DOHH2 (cell line): Measurements from ENCODE around the gene EFHD2.
"Not testable (repeated sequence)": the region's sequence is repeated elsewhere in the genome, so short reads cannot be mapped to it uniquely, and the experiment has no call there.

ENCODE experiments used
- CTCF ChIP-seq: fragments of 200-600 bp; sonication (generic); IDR thresholded peaks from one replicate; pipeline ENCODE4 v1.5.1; 2014; ENCODE audit warnings: antibody characterized with exemption, mild to moderate bottlenecking, low read depth, low read length; ENCODE audit not compliant: poor library complexity, severe bottlenecking
- EZH2phosphoT487 ChIP-seq: fragments of 200-600 bp; sonication (generic); IDR thresholded peaks from 2 replicates; pipeline ENCODE4 v1.6.1; 2017; ENCODE audit warnings: borderline replicate concordance, mild to moderate bottlenecking, antibody characterized with exemption, low read length, moderate library complexity, mixed read lengths

- not testable (repeated sequence) for TF ChIP-seq CTCF, EZH2phosphoT487
These were observed 60.2 kb downstream of the EFHD2 start for GRCh38 chr1:15469821-15470448.
